SK-N-SH (cell line): ENCODE results near the gene TMEM234.

ENCODE experiments used
- ELF1 ChIP-seq: IDR thresholded peaks from 2 replicates; pipeline ENCODE4 v1.4.0; 2012
- EP300 ChIP-seq, 2 experiments: IDR thresholded peaks; 2 replicates each; pipeline versions ENCODE4 v1.4.0 to v1.6.1; 2012; ENCODE audit warnings: borderline replicate concordance in 1 of 2, low read depth in 1 of 2, low read length in 1 of 2
- EZH2phosphoT487 ChIP-seq: fragments of 200-600 bp; sonication (generic); IDR thresholded peaks from 2 replicates; pipeline ENCODE4 v1.6.1; 2017; ENCODE audit warnings: low read depth, mixed run types, mild to moderate bottlenecking, antibody characterized with exemption, moderate library complexity, borderline replicate concordance
- FOSL2 ChIP-seq: IDR thresholded peaks from 2 replicates; pipeline ENCODE4 v1.4.0; 2012; ENCODE audit warnings: low read depth, mild to moderate bottlenecking, moderate library complexity, borderline replicate concordance
- POLR2AphosphoS5 ChIP-seq: IDR thresholded peaks from 2 replicates; pipeline ENCODE4 v1.6.1; 2012; ENCODE audit warnings: low read depth, low read length
- SIN3A ChIP-seq: IDR thresholded peaks from 2 replicates; pipeline ENCODE4 v1.6.1; 2012; ENCODE audit warnings: low read depth, mild to moderate bottlenecking, low read length, moderate library complexity, borderline replicate concordance
- TEAD4 ChIP-seq: IDR thresholded peaks from 2 replicates; pipeline ENCODE4 v1.4.0; 2012; ENCODE audit warnings: mild to moderate bottlenecking, borderline replicate concordance; ENCODE audit not compliant: insufficient read depth
- TF ChIP-seq, protein P1 (sequence below): fragments of 200-600 bp; sonication (generic); IDR thresholded peaks from 2 replicates; pipeline ENCODE4 v1.6.1; 2017; ENCODE audit warnings: antibody characterized with exemption, mild to moderate bottlenecking, moderate library complexity
- TF ChIP-seq, protein P2 (sequence below): IDR thresholded peaks from 2 replicates; pipeline ENCODE4; 2012

DNA sequence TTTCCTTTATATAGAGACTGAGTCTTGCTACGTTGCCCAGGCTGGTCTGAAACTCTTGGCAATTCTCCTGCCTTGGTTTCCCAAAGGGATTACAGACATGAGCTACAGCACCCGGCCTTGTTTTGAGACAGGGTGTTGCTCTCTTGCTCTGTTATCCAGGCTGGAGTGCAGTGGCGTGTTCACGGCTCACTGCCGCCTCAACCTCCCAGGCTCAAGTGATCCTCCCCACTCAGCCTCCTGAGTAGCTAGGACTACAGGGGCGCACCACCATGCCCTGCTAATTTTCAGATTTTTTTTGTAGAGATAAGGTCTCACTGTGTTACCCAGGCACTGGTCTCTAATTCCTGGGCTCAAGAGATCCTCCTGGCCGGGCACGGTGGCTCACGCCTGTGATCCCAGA is 43.7 kb upstream of the TMEM234 start:
- no peak for TF ChIP-seq EZH2phosphoT487
- TF ChIP-seq EP300 (IDR thresholded peaks at IDR 0.05; ENCODE audit: borderline replicate concordance in 1 of 2, low read depth in 1 of 2, low read length in 1 of 2), result no peak
- TF ChIP-seq, protein P1, sequence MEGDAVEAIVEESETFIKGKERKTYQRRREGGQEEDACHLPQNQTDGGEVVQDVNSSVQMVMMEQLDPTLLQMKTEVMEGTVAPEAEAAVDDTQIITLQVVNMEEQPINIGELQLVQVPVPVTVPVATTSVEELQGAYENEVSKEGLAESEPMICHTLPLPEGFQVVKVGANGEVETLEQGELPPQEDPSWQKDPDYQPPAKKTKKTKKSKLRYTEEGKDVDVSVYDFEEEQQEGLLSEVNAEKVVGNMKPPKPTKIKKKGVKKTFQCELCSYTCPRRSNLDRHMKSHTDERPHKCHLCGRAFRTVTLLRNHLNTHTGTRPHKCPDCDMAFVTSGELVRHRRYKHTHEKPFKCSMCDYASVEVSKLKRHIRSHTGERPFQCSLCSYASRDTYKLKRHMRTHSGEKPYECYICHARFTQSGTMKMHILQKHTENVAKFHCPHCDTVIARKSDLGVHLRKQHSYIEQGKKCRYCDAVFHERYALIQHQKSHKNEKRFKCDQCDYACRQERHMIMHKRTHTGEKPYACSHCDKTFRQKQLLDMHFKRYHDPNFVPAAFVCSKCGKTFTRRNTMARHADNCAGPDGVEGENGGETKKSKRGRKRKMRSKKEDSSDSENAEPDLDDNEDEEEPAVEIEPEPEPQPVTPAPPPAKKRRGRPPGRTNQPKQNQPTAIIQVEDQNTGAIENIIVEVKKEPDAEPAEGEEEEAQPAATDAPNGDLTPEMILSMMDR, result no peak
- no peak for TF ChIP-seq TEAD4
- TF ChIP-seq POLR2AphosphoS5, result no peak
- TF ChIP-seq, protein P2, sequence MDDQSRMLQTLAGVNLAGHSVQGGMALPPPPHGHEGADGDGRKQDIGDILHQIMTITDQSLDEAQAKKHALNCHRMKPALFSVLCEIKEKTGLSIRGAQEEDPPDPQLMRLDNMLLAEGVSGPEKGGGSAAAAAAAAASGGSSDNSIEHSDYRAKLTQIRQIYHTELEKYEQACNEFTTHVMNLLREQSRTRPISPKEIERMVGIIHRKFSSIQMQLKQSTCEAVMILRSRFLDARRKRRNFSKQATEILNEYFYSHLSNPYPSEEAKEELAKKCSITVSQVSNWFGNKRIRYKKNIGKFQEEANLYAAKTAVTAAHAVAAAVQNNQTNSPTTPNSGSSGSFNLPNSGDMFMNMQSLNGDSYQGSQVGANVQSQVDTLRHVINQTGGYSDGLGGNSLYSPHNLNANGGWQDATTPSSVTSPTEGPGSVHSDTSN, result no peak
- no peak for TF ChIP-seq SIN3A
- no peak for TF ChIP-seq ELF1
- no peak for TF ChIP-seq FOSL2
